D721Med (cell line): ENCODE results near the gene TBL1X.

Experiments
- DNase-seq: peaks from one replicate; pipeline ENCODE4 v3.0.0; 2011; ENCODE audit warnings: low spot score; ENCODE audit not compliant: insufficient read length
- FAIRE-seq: peaks from 2 replicates; lab custom pipeline; 2011; peaks lifted over from hg19 to GRCh38; lab: Jason Lieb, UNC
- TF ChIP-seq, protein P1 (sequence below): IDR thresholded peaks from 2 replicates; pipeline ENCODE4 v1.5.1; 2012; ENCODE audit warnings: mild to moderate bottlenecking, control low read depth; ENCODE audit not compliant: insufficient read depth; ENCODE audit errors: missing control alignments

Gene TBL1X

DNA sequence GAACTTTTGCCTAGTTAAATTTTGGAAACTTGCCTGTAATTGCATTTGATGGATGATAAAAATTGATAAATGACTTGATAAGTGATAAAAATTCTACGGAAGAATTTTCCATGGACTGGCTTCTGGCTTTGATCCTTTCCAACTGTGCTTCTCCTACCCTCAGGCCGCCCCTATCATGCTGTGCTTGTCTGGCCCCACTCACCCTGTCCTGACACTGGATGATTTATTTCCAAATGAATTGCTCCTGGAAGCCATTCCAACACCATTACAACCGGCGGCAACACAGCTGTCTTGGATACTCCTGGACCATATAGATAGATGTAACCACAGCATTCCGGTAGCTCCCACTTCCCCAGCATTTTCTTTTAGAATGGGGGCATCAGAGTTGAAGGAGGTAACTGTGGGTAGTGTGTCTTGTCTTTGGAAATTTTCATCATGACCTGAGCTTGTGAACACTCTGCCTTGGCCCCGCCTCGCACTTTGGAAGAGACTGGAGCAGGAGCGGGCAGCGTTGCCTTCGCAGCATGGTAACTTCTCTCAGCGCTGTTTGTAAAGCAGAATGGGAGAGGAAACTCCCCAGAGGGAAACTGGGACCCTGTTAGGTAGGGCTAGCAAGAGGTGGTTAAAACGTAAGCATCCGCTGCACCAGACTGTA is 77.4 kb downstream of the TBL1X start:
- DNase-seq (no peak), FAIRE-seq (no peak)
- TF ChIP-seq, protein P1, sequence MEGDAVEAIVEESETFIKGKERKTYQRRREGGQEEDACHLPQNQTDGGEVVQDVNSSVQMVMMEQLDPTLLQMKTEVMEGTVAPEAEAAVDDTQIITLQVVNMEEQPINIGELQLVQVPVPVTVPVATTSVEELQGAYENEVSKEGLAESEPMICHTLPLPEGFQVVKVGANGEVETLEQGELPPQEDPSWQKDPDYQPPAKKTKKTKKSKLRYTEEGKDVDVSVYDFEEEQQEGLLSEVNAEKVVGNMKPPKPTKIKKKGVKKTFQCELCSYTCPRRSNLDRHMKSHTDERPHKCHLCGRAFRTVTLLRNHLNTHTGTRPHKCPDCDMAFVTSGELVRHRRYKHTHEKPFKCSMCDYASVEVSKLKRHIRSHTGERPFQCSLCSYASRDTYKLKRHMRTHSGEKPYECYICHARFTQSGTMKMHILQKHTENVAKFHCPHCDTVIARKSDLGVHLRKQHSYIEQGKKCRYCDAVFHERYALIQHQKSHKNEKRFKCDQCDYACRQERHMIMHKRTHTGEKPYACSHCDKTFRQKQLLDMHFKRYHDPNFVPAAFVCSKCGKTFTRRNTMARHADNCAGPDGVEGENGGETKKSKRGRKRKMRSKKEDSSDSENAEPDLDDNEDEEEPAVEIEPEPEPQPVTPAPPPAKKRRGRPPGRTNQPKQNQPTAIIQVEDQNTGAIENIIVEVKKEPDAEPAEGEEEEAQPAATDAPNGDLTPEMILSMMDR: no peak

DNA sequence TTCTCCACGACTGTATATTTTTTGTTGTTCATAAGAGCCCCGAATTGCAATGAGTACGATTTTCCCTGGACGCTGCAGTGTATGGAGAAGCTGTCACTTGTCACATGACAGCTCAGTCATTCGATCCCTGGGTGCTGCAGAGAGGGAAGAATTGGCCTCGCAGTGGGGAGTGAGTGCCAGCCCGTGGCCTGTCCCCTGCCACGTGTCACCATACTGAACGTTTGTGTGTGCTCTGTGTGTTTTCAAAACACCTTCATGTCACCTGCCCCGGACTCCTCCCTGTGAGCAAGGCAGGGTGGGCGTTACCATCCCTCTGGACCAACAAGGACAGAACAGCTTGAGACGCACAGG is 77.9 kb downstream of the TBL1X start:
- DNase-seq: no peak
- TF ChIP-seq, protein P1: no peak
- FAIRE-seq: no peak

DNA sequence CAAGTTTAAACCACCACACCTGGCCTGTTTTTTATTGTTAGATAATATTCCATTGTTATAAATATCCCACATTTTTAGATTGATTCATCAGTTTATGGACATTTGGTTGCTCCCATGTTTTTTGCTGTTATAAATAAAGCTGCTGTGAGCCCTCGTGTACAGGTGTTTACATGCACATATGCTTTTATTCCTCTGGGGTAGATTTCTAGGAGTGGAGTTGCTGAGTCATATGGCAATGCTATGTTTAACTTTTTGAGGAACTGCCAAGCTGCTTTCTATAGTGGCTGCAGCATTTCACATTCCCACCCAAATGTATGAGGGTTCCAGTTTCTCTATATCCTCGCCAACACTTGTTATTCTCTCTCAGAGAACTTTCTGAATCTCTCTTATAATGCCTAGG is 90.5 kb downstream of the TBL1X start:
- no peak for FAIRE-seq
- no peak for DNase-seq
- TF ChIP-seq, protein P1: no peak

DNA sequence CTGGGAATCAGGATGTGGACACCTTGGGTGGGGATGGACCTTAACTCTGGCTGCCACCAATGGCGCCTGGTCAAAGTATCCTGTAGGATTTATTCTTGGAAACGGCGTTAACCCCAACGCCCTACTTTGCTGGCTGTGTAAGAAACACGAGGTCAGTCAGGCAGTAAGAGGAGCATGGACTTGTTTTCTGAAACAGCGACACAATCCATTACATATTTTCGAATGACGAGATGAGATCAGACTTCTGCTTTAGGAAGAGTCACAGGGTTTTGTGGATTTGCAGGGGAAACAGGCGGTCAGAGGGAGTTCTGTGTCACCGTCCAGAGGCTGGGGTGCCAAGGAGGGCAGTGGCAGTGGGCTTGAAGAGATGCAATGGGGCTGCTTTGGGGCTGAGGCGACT is 92.2 kb downstream of the TBL1X start:
- TF ChIP-seq, protein P1: no peak
- FAIRE-seq (no peak), DNase-seq (no peak)

DNA sequence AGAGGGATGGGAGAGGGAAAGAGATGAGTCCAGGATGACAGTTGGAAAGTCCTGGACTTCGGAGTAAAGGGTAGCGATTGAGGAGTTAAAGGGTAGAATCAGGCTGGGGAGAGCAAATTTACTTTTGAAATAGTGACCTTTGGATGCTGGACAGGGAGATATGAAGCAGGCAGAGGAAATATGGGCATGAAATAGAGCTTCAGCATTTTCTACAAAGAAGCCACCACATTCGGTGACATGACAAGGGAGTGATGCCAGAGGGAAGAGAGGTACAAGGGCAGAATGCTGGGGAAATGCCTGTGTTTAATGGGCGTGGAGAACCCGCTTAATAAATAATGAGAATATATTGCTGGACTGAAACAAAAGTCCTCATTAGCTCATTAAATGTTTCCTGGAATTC is 92.7 kb downstream of the TBL1X start:
- FAIRE-seq (no peak), DNase-seq (no peak)
- TF ChIP-seq, protein P1: no peak

DNA sequence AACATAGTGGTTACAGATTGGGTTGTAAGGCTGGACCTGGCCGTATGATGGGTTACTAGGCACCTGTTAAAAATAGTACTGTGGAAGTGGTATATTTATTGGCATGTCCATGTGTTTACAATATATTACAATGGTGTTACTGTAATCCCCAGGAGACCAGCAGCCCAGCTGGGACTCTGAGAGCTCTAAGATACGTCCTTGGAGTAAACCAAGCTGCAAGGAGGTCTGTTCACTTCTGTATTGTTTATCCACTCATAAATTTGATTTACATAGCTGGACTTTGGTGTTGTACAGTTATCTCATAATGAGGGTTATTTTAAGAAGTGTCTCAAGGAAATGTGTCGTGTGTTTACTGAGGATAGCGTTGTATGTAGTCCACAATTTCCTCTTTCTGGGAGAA is 93.8 kb downstream of the TBL1X start:
- DNase-seq (no peak), FAIRE-seq (no peak)
- TF ChIP-seq, protein P1: no peak

DNA sequence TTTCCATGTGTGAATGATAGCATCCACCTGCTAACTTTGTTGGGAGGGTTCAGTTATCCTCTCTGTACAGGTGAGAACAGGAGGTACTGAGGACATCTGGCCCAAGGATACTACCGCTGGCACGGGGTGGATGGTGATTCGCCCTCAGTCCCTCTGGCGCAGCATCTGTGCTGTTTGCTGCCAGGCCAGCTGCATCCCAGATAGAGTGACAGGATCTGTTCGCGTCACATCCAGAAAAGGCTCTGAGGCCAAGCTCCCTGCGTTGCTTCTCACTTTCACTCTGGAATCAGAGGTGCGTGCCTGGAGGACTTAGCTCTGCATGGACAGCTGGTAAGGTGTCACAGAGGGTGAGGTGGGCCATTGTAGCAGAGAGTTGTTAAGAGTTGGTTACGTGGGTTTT is 95.4 kb downstream of the TBL1X start:
- DNase-seq (no peak), FAIRE-seq (no peak)
- TF ChIP-seq, protein P1: no peak
